ENCODE results near the gene SELENOO. TPM values are rescaled to one million over a fixed set of nuclear protein-coding genes. Genes with fewer than 3 reads are reported as not detected.
"Not testable (repeated sequence)": the region's sequence is repeated elsewhere in the genome, so short reads cannot be mapped to it uniquely, and the experiment has no call there.

SELENOO gene
- total RNA-seq, 2 experiments from 2014 or later = 27.9 to 33.3 TPM

DNA sequence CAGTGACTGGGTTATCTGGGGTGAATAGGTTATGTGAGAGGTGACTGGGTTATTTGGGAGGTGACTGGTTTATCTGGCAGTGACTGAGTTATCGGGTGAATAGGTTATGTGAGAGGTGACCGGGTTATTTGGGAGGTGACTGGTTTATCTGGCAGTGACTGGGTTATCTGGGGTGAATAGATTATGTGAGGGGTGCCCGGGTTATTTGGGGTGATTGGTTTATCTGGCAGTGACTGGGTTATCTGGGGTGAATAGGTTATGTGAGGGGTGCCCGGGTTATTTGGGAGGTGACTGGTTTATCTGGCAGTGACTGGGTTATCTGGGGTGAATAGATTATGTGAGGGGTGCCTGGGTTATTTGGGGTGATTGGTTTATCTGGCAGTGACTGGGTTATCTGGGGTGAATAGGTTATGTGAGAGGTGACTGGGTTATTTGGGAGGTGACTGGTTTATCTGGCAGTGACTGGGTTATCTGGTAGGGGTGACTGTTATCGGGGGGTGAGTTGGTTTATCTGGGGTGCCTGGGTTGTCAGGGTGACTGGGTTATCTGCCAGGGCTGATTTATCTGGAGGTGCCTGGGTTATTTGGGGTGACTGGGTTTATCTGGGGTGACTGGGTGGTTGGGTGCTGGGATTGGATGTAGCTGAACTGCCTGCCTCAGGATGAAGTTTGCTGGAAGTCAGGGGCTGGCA lies 32.2 kb upstream of the SELENOO start:
- H3K4me1 Mint-ChIP-seq, H3K36me3 Mint-ChIP-seq, POLR2A ChIA-PET: not testable (repeated sequence)

DNA sequence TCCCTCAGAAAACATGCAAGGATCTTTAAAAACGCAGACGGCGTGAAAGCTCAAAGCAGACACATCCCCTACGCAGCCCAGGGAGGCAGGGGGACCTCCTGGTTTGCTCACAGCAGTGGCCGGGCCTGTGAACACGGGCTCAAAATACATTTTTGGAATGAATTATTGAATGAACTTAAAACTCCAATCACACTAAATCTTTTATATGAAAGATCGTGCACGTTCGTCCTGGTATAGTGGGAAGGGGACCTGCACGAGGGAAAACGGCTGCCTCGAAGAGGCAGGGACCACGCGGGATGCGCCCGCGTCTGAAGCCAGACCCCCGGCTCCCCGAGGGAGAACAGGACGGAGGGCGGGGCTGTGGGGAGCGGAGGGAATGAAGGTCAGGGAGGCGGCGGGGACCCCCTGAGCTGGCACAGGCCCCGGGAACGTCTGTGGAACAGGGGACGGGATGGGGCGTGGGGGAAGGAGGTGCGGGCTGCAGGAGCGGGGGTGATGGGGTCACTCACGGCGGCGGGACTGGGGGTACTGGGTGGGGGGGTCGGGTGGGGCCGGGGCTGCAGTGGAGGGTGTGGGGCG lies 31.5 kb upstream of the SELENOO start:
- Mint-ChIP-seq H3K27me3 (peaks cover 46% of the 10 kb centered on the region), H3K9me3 (no peaks in the 10 kb centered on the region), H3K4me1 (no peaks in the 10 kb centered on the region), H3K27ac (peak overlapping the region; percentile 73), H3K36me3 (no peaks in the 10 kb centered on the region), H3K4me3 (peak overlapping the region; percentile 69)
- ATAC-seq (ENCODE audit: low read depth) (no peak), DNase-seq (peak; percentile 28)
- POLR2A ChIA-PET = no interaction called here

More for the DNA sequence above, 32.2 kb upstream of the SELENOO start:
- not testable (repeated sequence) for H3K9me3 Mint-ChIP-seq; DNase-seq; ATAC-seq (ENCODE audit: low read depth)
- Mint-ChIP-seq H3K4me3 (peak overlapping the region; percentile 69), H3K27me3 (peaks cover 46% of the 10 kb centered on the region), H3K27ac (peak overlapping the region; percentile 73)

DNA sequence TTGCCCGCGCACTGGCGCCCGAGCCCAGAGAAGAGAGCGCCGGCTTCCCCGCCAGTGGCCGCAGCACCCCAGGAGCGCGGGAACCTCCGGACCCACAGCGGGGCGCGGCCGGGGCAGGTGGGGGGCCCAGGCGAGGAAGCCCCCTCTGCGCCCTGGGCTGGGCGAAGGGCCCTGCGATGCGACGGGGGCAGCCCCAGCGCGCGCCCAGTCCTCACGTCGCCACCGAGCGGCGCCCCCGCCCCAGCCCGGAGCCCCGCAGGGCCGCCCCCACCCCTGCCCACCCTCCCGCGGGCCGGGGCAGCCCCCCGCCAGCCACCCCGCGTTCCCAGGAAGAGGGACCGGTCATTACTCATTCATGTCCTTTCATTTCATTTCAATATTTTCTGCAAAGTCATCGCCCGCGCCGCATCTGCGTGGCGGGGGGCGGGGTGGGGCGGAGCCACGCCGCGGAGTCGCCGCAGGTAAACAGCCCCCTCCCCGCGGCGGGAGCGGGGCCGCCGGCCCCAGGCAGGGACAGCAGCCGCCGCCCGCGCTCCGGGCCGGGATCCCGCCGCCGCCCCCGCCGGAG lies 31.0 kb upstream of the SELENOO start:
- peaks cover 46% of the 10 kb centered on the region for H3K27me3 Mint-ChIP-seq
- DNase-seq (peak; percentile 55), ATAC-seq (ENCODE audit: low read depth) (peak; percentile 37)
- H3K27ac Mint-ChIP-seq = no peak overlapping the region
- no peaks in the 10 kb centered on the region for H3K4me1 Mint-ChIP-seq
- POLR2A ChIA-PET = no interaction called here
- no peaks in the 10 kb centered on the region for H3K36me3 Mint-ChIP-seq
- no peaks in the 10 kb centered on the region for H3K9me3 Mint-ChIP-seq
- peak overlapping the region; percentile 51 for H3K4me3 Mint-ChIP-seq

DNA sequence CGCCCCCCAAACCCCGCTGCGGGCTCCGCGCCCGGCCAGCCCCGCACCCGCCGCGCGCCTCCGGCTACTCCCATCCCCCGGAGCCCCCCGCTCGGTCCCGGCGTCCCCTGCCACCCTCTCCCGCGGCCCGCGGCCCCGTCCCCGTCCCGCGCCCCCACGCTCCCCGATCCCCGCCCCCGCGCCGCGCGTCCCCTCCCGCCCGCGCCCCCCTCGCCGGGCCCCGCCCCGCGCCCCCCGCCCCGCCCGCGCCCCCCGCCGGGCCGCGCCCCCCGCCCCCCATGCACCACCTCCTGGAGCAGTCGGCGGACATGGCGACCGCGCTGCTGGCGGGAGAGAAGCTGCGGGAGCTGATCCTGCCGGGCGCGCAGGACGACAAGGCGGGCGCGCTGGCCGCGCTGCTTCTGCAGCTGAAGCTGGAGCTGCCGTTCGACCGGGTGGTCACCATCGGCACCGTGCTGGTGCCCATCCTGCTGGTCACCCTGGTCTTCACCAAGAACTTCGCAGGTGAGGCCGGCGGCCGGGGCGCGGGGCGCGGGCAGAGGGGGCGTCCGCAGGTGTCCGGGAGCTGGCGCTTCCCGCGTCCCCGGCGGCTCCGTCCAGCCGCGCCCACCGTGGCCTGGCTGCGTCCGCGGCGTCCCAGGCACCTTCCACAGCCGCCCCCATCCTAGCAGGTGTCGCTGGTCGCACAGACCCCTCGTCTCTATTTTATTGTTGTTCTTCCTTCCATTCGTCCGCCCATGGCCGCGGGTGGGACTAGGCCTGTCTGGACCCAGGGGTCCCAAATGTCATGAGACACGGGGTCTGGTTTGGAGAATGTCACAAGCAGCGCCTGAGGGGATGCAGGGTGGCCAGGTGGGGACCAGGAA lies 30.1 kb upstream of the SELENOO start, which contains the start of gene PANX2:
Gene PANX2, plus strand, starts transcription at position 279 of the 866 bp plus-strand sequence. Its CDS starts 0 bp downstream, at position 279.
- POLR2A ChIA-PET = interaction anchor here (1.3 kb wide), 1 partner anchor 16 kb away, joined by 3 read pairs; no protein-coding TSS in a partner anchor
- ATAC-seq (ENCODE audit: low read depth) (peak; percentile 9), DNase-seq (peak; percentile 38)
- Mint-ChIP-seq H3K27me3 (peaks cover 46% of the 10 kb centered on the region), H3K4me3 (peak within 1 kb of the TSS; percentile 65), H3K36me3 (no peaks in the 10 kb centered on the region), H3K4me1 (no peaks in the 10 kb centered on the region), H3K9me3 (no peaks in the 10 kb centered on the region), H3K27ac (peak within 1 kb of the TSS; percentile 25)

DNA sequence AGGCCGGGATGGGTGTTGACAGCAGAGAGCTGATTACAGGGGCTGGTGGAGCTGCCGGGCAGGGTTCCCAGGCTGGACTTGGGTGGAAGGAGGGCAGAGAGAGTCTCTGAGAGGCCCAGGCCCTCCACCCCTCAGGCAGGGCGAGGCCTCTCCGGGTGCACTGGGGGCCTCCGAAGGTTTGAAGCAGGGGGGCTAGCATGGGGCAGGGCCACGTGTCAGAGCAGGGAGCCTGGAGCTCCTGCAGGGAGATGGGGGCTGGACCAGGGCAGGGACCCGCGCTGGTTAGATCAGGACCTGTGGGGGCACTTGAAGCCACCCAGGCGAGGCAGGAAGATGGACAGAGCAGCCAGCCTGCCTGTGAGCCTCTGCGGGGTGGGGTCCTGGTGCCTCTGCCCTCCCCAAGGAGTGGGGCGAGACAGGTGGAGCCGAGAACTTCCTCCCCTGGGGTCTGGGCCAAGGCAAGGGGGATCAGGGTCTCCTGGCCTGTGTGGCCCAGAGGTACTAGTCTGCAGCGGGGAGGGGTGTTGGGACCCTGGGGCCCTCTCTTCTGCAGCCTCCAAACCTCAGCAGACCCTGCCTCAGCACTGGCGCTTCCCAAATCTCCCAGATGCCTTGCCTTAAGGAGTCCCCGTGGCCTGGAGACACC lies 29.4 kb upstream of the SELENOO start:
- Mint-ChIP-seq H3K4me3 (peak overlapping the region; percentile 65), H3K27me3 (peaks cover 46% of the 10 kb centered on the region), H3K27ac (peak overlapping the region; percentile 25), H3K9me3 (no peaks in the 10 kb centered on the region), H3K4me1 (no peaks in the 10 kb centered on the region), H3K36me3 (no peaks in the 10 kb centered on the region)
- DNase-seq (peak; percentile 38), ATAC-seq (ENCODE audit: low read depth) (no peak)
- POLR2A ChIA-PET = interaction anchor here (0.6 to 1.5 kb wide), 3 partner anchors 16 to 230 kb away, joined by 3 to 7 read pairs (median 3); no protein-coding TSS in a partner anchor

DNA sequence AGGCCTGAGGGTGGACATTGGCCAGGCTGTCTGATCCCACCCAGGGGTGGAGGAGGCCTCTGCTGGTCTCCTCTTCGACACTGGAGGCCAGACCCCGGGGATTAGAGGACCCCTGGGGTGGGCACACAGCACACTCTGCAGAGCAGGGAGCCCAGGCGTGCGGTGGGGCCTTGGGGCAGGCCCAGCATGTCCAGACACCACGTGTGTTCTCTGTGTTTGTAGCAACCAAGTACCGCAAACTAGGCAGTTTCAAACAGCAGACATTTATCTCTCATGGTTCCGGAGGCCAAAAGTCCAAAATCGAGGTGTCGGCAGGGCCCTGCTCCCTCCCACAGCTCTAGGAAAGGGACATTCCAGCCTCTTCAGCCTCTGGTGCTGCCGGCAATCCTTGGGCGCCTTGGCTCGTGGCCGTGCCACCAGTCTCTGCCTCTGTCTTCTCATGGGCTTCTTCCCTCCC lies 28.8 kb upstream of the SELENOO start:
- peaks cover 44% of the 10 kb centered on the region for H3K27me3 Mint-ChIP-seq
- DNase-seq (peak; percentile 33), ATAC-seq (ENCODE audit: low read depth) (no peak)
- H3K4me1 Mint-ChIP-seq = no peaks in the 10 kb centered on the region
- POLR2A ChIA-PET = interaction anchor here (0.6 to 1.5 kb wide), 3 partner anchors 15 to 230 kb away, joined by 3 to 7 read pairs (median 3); no protein-coding TSS in a partner anchor
- H3K27ac Mint-ChIP-seq = no peak overlapping the region
- no peak overlapping the region for H3K4me3 Mint-ChIP-seq
- H3K9me3 Mint-ChIP-seq = no peaks in the 10 kb centered on the region
- H3K36me3 Mint-ChIP-seq = no peaks in the 10 kb centered on the region

DNA sequence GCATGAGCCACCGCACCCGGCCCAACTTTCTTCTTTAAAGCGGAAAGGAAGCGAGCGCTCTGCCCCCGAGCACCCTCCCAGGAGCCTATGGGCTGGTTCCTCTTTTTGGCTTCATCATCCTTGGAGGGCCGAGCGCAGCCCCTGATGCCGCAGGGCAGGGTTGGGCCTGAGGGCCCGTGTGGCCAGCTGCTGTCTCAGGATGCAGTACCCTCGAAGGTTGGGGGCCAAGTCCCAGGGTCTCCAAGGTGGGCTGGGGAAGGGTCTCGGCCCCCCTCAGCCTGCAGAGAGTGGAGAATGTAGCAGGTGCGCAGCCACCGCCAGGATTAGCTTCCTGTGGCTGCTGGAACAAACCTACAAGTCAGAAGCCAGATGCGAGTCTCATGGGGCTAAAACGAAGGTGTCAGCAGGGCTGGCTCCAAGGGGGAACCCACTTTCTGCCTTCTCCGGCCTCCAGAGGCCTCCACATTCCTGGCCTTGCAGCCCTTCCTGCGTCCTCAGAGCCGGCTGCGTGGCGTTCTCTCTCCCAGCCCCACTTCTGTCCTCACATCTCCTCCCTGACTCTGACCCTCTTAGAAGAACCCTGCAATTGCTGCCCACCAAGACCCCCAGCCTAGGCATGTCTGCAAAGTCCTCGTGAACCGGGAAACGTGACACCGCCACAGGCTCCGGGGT lies 27.4 kb upstream of the SELENOO start:
- Mint-ChIP-seq H3K9me3 (no peaks in the 10 kb centered on the region), H3K27ac (no peak overlapping the region), H3K36me3 (no peaks in the 10 kb centered on the region), H3K4me3 (no peak overlapping the region), H3K27me3 (peaks cover 29% of the 10 kb centered on the region), H3K4me1 (no peaks in the 10 kb centered on the region)
- DNase-seq (peak; percentile 32), ATAC-seq (ENCODE audit: low read depth) (no peak)
- POLR2A ChIA-PET = no interaction called here

DNA sequence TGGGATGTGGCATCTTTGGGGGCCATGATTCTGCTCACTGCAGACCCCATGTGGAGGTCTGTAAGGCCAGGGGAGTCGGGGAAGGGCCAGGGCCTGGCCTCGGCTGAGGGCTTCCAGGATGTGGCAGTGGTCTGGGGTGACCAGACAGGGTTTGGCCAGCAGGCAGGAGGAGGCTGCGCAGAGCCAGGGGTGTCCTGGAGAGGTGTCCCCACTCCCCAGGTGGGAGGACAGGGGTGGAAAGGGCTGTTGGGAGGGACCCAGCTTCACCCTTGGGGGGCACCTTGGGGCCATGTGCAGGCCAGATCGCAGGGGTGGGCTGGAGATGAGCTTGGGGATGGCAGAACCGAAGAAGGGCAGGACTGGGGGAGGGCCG lies 26.8 kb upstream of the SELENOO start:
- Mint-ChIP-seq H3K4me1 (no peaks in the 10 kb centered on the region), H3K9me3 (no peaks in the 10 kb centered on the region), H3K36me3 (no peaks in the 10 kb centered on the region), H3K27me3 (peaks cover 24% of the 10 kb centered on the region), H3K4me3 (no peak overlapping the region), H3K27ac (no peak overlapping the region)
- ATAC-seq (ENCODE audit: low read depth) = no peak
- POLR2A ChIA-PET = no interaction called here
- peak; percentile 29 for DNase-seq

DNA sequence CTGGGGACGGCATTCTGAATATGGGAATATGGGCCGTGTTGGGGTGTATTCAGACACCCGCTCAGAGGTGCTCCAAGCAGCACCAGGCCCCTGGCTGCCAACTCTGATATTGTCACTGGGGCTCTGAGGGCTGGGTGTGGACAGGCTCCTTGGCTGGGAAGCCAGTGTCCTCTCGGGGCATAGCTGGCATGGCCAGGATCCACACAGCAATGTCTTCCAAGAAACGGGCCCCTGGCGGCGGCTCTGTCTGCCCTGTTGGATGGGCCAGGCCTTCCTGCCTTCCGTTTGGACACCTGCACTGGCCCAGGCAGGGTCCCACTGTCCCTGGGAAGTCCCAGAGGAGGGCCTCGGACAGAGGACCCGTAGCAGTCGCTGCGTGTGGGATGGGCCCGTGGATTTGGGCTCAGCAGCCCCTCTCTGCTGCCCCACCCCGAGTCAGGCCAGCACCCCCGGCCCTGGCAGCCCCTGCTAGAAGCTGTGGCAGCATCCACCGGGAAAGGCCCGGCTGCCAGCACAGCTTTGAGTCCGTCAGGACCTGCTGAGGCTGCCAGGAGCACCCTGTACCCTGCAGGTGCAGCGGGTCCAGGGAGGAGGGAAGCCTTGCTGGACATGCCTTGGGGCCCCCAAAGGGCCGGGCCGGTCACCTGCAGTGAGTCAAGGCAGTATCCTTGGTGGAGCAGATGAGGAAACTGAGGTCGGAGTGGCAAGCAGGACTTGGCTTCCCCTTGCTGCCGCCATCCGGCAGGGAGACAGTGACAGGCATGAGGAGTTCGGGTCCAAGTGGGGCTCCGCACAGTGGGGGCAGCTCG lies 26.2 kb upstream of the SELENOO start:
- Mint-ChIP-seq H3K9me3 (no peaks in the 10 kb centered on the region), H3K36me3 (no peaks in the 10 kb centered on the region), H3K4me3 (no peak overlapping the region), H3K27ac (no peak overlapping the region), H3K4me1 (no peaks in the 10 kb centered on the region), H3K27me3 (peaks cover 20% of the 10 kb centered on the region)
- ATAC-seq (ENCODE audit: low read depth) (no peak), DNase-seq (peak; percentile 27)
- POLR2A ChIA-PET = no interaction called here

DNA sequence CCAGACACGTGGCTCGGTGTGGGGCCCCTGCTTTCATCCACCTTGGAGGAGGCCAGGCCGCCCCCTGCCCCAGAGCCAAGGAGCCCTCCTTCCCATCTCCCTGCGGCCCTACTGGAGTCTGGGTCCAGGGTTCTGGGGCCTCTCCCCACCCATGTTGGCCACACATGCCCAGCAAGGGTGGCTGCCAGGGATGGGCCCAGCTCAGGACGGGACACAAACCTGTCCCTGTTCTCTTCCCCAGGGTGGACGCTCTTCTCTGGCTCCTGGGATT lies 25.7 kb upstream of the SELENOO start:
- Mint-ChIP-seq H3K36me3 (no peaks in the 10 kb centered on the region), H3K27ac (no peak overlapping the region), H3K4me3 (no peak overlapping the region), H3K27me3 (peaks cover 20% of the 10 kb centered on the region), H3K4me1 (peaks cover 3% of the 10 kb centered on the region), H3K9me3 (no peaks in the 10 kb centered on the region)
- DNase-seq (no peak), ATAC-seq (ENCODE audit: low read depth) (no peak)
- POLR2A ChIA-PET = no interaction called here

DNA sequence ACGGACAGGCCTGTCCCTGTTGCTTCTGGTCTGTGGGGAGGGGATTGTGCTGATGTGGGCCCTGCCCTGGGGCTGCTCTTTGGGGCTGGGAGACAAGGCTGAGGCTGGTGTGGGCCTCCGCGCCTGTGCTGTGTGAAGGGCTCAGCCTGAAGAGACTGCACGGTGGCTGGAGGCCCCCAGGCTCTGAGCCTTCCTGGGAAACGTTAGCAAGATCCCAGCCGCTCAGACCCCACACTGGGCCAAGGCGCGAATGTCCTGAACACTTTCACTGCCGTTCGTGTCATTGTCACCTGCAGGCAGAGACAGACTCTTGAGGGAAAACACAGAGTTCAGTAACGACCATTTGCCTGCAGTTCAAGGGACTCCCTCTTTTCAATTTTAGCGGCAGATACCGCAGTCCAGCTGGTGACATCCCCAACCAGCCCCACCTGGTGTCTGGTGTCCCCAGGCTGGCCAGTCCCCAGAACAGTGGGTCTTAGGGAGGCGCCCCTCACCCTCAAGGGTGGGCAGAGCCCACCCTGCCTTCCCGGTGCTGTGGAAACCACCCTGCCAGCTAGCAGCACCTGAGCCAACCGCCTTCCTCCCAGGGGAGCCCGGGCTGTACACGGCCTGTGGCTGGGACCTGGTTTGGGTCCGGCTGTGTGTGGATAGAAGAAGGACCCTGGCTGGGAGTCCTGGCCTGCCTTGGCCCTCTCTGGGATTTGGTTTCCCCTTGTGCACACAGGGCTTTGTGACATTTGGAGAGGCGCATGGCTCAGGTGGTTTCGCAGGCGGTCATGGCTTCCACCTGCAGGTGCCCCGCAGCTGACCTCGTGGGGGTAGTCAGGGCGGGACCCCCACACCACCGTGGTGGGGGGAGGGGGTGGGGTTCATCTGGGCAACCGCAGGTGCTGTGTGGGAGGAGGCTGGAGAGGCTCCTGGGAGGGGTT lies 24.6 kb upstream of the SELENOO start:
- DNase-seq (peak; percentile 29), ATAC-seq (ENCODE audit: low read depth) (no peak)
- POLR2A ChIA-PET = no interaction called here
- Mint-ChIP-seq H3K36me3 (no peaks in the 10 kb centered on the region), H3K9me3 (no peaks in the 10 kb centered on the region), H3K4me3 (no peak overlapping the region), H3K4me1 (peaks cover 3% of the 10 kb centered on the region), H3K27ac (no peak overlapping the region), H3K27me3 (peaks cover 16% of the 10 kb centered on the region)
